Gastrocnemius medialis (tissue), 4 donors: ENCODE data around the gene MRTFA. TPM values are rescaled to one million over a fixed set of nuclear protein-coding genes. Genes with fewer than 3 reads are reported as not detected.
A peak's percentile ranks its signal among the peaks of the same experiment; 100 is the strongest.

Experiments used
- ATAC-seq, 2 donors: fragments of 150-250 bp; one replicate each; pipeline ENCODE4 v1.9.1; 2016
- DNase-seq, 2 donors: peaks; one replicate each; pipeline ENCODE4 v3.0.0-alpha.2; 2019
- H3K27ac ChIP-seq, 4 donors: fragments of 200-600 bp; sonication (generic); 1 replicate in 1 of 4; 2 replicates in 3 of 4; pipeline ENCODE4 v1.5.1; 2016 to 2018; ENCODE audit warnings: mild to moderate bottlenecking in 2 of 4, moderate library complexity in 1 of 4
- H3K27me3 ChIP-seq, 3 donors: fragments of 200-600 bp; sonication (generic) in 2 of 3; 1 replicate in 1 of 3; 2 replicates in 2 of 3; pipeline versions ENCODE4 v1.5.1 to v1.6.0; 2016 to 2019; ENCODE audit warnings: mild to moderate bottlenecking in 1 of 3, moderate library complexity in 1 of 3
- H3K36me3 ChIP-seq, 2 donors: fragments of 200-600 bp; sonication (generic) in 1 of 2; one replicate each; pipeline ENCODE4 v1.5.1; 2017 to 2018
- H3K4me1 ChIP-seq, 2 donors: fragments of 200-600 bp; sonication (generic) in 1 of 2; one replicate each; pipeline ENCODE4 v1.5.1; 2016 to 2017; ENCODE audit warnings: mild to moderate bottlenecking in 2 of 2
- H3K4me3 ChIP-seq, 4 donors: fragments of 200-600 bp; sonication (generic) in 3 of 4; 1 replicate in 1 of 4; 2 replicates in 3 of 4; pipeline ENCODE4 v1.5.1; 2016 to 2019; ENCODE audit warnings: mild to moderate bottlenecking in 2 of 4
- H3K9me3 ChIP-seq, 3 donors: fragments of 200-600 bp; sonication (generic) in 2 of 3; 1 replicate in 1 of 3; 2 replicates in 2 of 3; pipeline ENCODE4 v1.5.1; 2016 to 2019
- POLR2A ChIP-seq, 2 donors: fragments of 450-650 bp; IDR thresholded peaks; one replicate each; pipeline ENCODE4 v1.6.1; 2017; ENCODE audit warnings: antibody characterized with exemption in 2 of 2, mild to moderate bottlenecking in 2 of 2, moderate library complexity in 2 of 2
- in situ Hi-C, 4 donors: fragments of 200-750 bp; cut with MboI; loops; one replicate each; pipeline versions ENCODE4 v1.15.0 to v1.8.0; 2017; ENCODE audit warnings: low sequenced_read_pairs in 4 of 4
- intact Hi-C: fragments of 100-400 bp; cut with DNase I; formaldehyde crosslinking; loops from one replicate; pipeline ENCODE4 v1.15.1; 2023; ENCODE audit warnings: low total_unique reads
- total RNA-seq, 4 donors: library from RNA; depleted of rRNA; stranded (reverse); fragments of >200 nt; gene quantifications; one replicate each; pipeline versions ENCODE4 v1.1.0 to v1.2.3, GENCODE V29; 2016
- TF ChIP-seq, protein P1 (sequence below), 5 experiments: fragments of 450-650 bp in 3 of 5; fragments of 200-600 bp in 2 of 5; sonication (generic) in 2 of 5; IDR thresholded peaks in 4 of 5; conservative IDR thresholded peaks in 1 of 5; 1 replicate in 4 of 5; 2 replicates in 1 of 5; pipeline ENCODE4 v1.5.1; 2016 to 2019; ENCODE audit warnings: antibody characterized with exemption in 5 of 5, mild to moderate bottlenecking in 3 of 5, moderate library complexity in 3 of 5

The MRTFA gene
- total RNA-seq, 4 donors from 2014 or later, result 13.7 to 31.3 (median 22.2) TPM

DNA sequence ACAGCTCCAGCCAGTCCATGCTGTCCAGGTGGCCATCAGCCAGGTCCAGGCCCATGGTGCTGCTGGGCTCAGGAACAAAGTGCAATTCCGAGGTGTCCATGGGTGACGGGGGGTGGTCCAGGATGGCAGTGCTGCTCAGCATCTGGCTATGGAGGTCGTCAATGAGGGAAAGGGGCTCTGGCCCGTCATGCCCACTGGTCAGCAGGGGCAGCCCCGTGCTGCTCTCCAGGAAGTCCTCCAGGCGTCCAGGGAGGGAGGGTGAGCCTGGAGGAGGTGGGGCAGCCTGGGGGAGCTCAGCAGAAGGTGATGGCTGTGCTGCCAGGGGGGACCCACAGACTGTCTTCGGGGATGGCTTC, 225.0 kb downstream of the MRTFA start:
- TF ChIP-seq POLR2A (IDR thresholded peaks at IDR 0.05), result no peak
- TF ChIP-seq, protein P1, sequence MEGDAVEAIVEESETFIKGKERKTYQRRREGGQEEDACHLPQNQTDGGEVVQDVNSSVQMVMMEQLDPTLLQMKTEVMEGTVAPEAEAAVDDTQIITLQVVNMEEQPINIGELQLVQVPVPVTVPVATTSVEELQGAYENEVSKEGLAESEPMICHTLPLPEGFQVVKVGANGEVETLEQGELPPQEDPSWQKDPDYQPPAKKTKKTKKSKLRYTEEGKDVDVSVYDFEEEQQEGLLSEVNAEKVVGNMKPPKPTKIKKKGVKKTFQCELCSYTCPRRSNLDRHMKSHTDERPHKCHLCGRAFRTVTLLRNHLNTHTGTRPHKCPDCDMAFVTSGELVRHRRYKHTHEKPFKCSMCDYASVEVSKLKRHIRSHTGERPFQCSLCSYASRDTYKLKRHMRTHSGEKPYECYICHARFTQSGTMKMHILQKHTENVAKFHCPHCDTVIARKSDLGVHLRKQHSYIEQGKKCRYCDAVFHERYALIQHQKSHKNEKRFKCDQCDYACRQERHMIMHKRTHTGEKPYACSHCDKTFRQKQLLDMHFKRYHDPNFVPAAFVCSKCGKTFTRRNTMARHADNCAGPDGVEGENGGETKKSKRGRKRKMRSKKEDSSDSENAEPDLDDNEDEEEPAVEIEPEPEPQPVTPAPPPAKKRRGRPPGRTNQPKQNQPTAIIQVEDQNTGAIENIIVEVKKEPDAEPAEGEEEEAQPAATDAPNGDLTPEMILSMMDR (IDR thresholded peaks at IDR 0.05 in 4 of 5, conservative IDR thresholded peaks at IDR 0.05 in 1 of 5), result no peak
- H3K36me3 ChIP-seq, result peaks cover 0 to 59% of the 10 kb centered on the region in 2 donors
- intact Hi-C loops (no loop called here), in situ Hi-C loops (loop anchor here in 1 of 4 donors (25.0 kb wide), 1 partner anchor 99 kb away; no protein-coding TSS in a partner anchor)
- H3K27me3 ChIP-seq, result no peaks in the 10 kb centered on the region
- H3K4me1 ChIP-seq, result no peaks in the 10 kb centered on the region
- peak overlapping the region in 2 of 4 donors; percentile 9 to 34 for H3K27ac ChIP-seq
- ATAC-seq, result no peak
- peak in 1 of 2 donors; percentile 9 for DNase-seq
- H3K4me3 ChIP-seq, result no peak overlapping the region
- H3K9me3 ChIP-seq, result no peaks in the 10 kb centered on the region

DNA sequence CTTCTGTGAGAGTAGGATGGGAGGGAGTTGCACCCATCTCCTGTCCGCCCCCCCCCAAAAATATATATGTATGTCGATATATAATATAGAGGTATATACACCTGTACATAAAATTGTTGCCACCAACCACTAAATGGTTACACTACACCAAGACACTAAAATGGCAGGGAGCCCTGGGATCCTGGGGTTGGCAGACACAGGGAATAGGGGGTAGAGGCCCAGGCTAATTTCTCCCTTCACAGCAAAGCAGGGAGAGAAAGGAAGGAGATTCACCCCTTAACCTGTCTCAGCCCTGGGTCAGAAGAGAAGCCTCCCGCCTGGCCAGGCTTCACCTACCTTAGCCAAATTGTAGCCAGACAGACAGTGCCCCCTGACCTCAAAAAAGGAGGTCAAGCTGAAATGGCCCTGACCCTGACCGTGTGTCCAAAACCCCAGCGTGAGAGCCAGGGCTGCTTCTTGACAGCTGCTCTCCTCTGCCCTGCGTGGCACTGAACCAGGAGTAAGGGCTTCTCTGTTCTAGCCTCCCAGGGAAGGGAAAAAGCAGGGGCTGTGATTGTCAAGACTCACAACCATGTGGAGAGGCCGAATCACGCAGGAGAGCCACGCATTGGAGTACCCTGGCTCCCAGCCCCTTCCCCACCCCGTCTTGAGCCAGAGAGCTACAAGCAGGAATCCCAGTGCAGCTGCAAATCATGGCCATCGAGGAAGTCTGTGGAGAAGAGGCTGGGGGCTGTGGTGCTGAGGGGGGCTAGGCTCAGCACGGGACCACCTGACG, 225.6 kb downstream of the MRTFA start:
- Histone ChIP-seq H3K4me1 (no peaks in the 10 kb centered on the region), H3K27me3 (no peaks in the 10 kb centered on the region), H3K36me3 (peaks cover 0 to 60% of the 10 kb centered on the region in 2 donors), H3K9me3 (no peaks in the 10 kb centered on the region), H3K4me3 (no peak overlapping the region), H3K27ac (peak overlapping the region in 2 of 4 donors; percentile 9 to 34)
- in situ Hi-C loops (loop anchor here in 1 of 4 donors (25.0 kb wide), 1 partner anchor 99 kb away; no protein-coding TSS in a partner anchor), intact Hi-C loops (no loop called here)
- DNase-seq, result peak in 1 of 2 donors; percentile 9
- no peak for TF ChIP-seq POLR2A (IDR thresholded peaks at IDR 0.05)
- TF ChIP-seq, protein P1 (IDR thresholded peaks at IDR 0.05 in 4 of 5, conservative IDR thresholded peaks at IDR 0.05 in 1 of 5), result no peak
- ATAC-seq, result no peak

DNA sequence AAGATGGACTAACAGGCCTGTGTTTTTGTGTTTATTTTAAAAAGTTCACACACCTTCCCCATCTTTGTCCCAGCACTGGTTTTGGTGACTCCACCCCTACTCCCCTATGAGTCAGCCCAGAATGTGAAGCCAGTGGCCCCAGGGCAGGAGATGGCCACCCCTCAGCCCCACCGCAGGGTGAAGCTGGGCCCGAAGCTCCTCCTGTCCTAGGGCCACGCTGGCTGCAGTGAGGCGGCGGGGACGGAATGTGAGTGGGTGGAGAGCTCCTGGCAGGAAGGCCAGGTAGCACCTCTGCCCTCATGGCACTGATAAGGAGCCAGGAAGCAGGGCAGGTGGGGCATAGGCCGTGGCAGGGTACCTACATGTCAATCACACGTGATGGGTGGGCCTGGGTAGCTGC, 226.2 kb downstream of the MRTFA start:
- H3K4me1 ChIP-seq, result no peaks in the 10 kb centered on the region
- H3K27ac ChIP-seq, result no peak overlapping the region
- in situ Hi-C loops, result loop anchor here in 1 of 4 donors (25.0 kb wide), 1 partner anchor 98 kb away; no protein-coding TSS in a partner anchor
- H3K36me3 ChIP-seq, result peaks cover 0 to 66% of the 10 kb centered on the region in 2 donors
- no peaks in the 10 kb centered on the region for H3K9me3 ChIP-seq
- ATAC-seq, result no peak
- no peaks in the 10 kb centered on the region for H3K27me3 ChIP-seq
- no peak for DNase-seq
- no peak overlapping the region for H3K4me3 ChIP-seq
- TF ChIP-seq, protein P1 (IDR thresholded peaks at IDR 0.05 in 4 of 5, conservative IDR thresholded peaks at IDR 0.05 in 1 of 5), result no peak
- no peak for TF ChIP-seq POLR2A (IDR thresholded peaks at IDR 0.05)
- intact Hi-C loops, result no loop called here

DNA sequence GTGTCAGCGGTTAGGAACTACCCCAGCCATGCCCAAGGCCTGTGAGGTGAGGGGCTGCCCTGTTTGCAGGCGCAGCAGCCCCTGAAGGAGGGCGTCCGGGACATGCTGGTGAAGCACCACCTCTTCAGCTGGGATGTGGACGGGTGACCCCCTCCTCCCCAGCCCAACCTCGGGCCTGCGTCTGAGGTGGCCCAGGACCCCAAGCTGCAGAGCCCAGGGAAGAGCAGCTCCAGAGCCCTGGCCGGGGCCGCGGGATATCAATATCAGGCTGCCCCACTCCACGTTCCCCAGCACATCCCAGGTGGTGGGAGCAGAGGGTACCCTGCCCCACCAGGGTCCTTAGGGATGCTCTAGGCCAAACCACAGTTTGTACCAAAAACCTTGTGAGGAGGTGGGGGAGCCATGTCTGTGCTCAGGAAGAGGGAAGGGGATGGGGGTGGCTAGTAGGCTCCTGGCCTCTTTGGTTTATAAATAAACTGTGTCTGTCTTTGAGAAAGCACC, 226.9 kb downstream of the MRTFA start:
- H3K27ac ChIP-seq, result no peak overlapping the region
- intact Hi-C loops, result no loop called here
- H3K36me3 ChIP-seq, result peaks cover 0 to 72% of the 10 kb centered on the region in 2 donors
- TF ChIP-seq POLR2A (IDR thresholded peaks at IDR 0.05), result no peak
- TF ChIP-seq, protein P1 (IDR thresholded peaks at IDR 0.05 in 4 of 5, conservative IDR thresholded peaks at IDR 0.05 in 1 of 5), result no peak
- in situ Hi-C loops, result loop anchor here in 1 of 4 donors (25.0 kb wide), 1 partner anchor 97 kb away; no protein-coding TSS in a partner anchor
- peaks cover 1 to 4% of the 10 kb centered on the region in 2 donors for H3K4me1 ChIP-seq
- DNase-seq (no peak), ATAC-seq (no peak)
- no peaks in the 10 kb centered on the region for H3K27me3 ChIP-seq
- no peaks in the 10 kb centered on the region for H3K9me3 ChIP-seq
- no peak overlapping the region for H3K4me3 ChIP-seq
